B cell (primary cell): ENCODE results near the gene MROH2A. TPM values are rescaled to one million over a fixed set of nuclear protein-coding genes. Genes with fewer than 3 reads are reported as not detected.
"Not testable (repeated sequence)": the region's sequence is repeated elsewhere in the genome, so short reads cannot be mapped to it uniquely, and the experiment has no call there.

ENCODE experiments used
- ATAC-seq: fragments of 200-7000 bp; cut with Tn5 transposase; one replicate; pipeline ENCODE4 v1.10.0; 2021; ENCODE audit warnings: low read depth, mild to moderate bottlenecking, moderate number of reproducible peaks, moderate library complexity
- CTCF ChIA-PET: fragments of 350-600 bp; sonication (Branson Sonifier 250); formaldehyde crosslinking; loops from one replicate; lab custom pipeline; 2021; ENCODE audit warnings: antibody characterized with exemption, inconsistent platforms; lab: Charles Lee
- POLR2A ChIA-PET: fragments of 350-600 bp; sonication (Branson Sonifier 250); formaldehyde crosslinking; loops from one replicate; lab custom pipeline; 2021; ENCODE audit warnings: antibody characterized with exemption; lab: Charles Lee
- DNase-seq: peaks from one replicate; pipeline ENCODE4 v3.0.0; 2013
- H2AFZ ChIP-seq: 2 replicates; pipeline ENCODE4 v1.6.1; 2012; ENCODE audit warnings: mild to moderate bottlenecking, low read depth, low read length; ENCODE audit not compliant: insufficient read depth, poor library complexity, severe bottlenecking
- H3K27ac ChIP-seq, 2 donors: 1 replicate in 1 of 2; 2 replicates in 1 of 2; pipeline ENCODE4 v1.5.1; 2012 to 2013; ENCODE audit warnings: low read length in 2 of 2, mild to moderate bottlenecking in 2 of 2, moderate library complexity in 1 of 2
- H3K27me3 ChIP-seq, 4 experiments: fragments of 200-600 bp in 1 of 4; sonication (generic) in 1 of 4; replicated peaks in 1 of 4; 1 replicate in 2 of 4; 2 replicates in 2 of 4; pipeline versions ENCODE4 v1.6.1 to v1.7.0; 2013 to 2016; ENCODE audit warnings: low read length in 3 of 4, mild to moderate bottlenecking in 2 of 4, mixed read lengths in 1 of 4, moderate library complexity in 1 of 4; ENCODE audit not compliant: insufficient read depth in 4 of 4, control insufficient read depth in 3 of 4; ENCODE audit errors: control extremely low read depth in 1 of 4
- H3K36me3 ChIP-seq, 2 experiments: replicated peaks in 1 of 2; 1 replicate in 1 of 2; 2 replicates in 1 of 2; pipeline versions ENCODE4 v1.6.1 to v1.7.1; 2013; ENCODE audit warnings: low read length in 1 of 2; ENCODE audit not compliant: insufficient read depth in 2 of 2, control insufficient read depth in 1 of 2; ENCODE audit errors: control extremely low read depth in 1 of 2, extremely low read depth in 1 of 2
- H3K4me1 ChIP-seq, 2 donors: fragments of 200-600 bp in 1 of 2; sonication (generic) in 1 of 2; 1 replicate in 1 of 2; 2 replicates in 1 of 2; pipeline versions ENCODE4 v1.5.1 to v1.6.1; 2013 to 2017; ENCODE audit warnings: low read length in 2 of 2; ENCODE audit not compliant: control insufficient read depth in 2 of 2, insufficient read depth in 2 of 2
- H3K4me2 ChIP-seq: replicated peaks from 2 replicates; pipeline ENCODE3; 2012; ENCODE audit warnings: mild to moderate bottlenecking, low read depth, low read length; ENCODE audit not compliant: poor library complexity, severe bottlenecking
- H3K4me3 ChIP-seq, 5 experiments: fragments of 200-600 bp in 1 of 5; sonication (generic) in 1 of 5; 1 replicate in 3 of 5; 2 replicates in 2 of 5; pipeline versions ENCODE4 v1.5.1 to v1.7.0; 2011 to 2016; ENCODE audit warnings: low read length in 4 of 5, mild to moderate bottlenecking in 4 of 5, low read depth in 2 of 5, control low read depth in 1 of 5, moderate library complexity in 1 of 5; ENCODE audit not compliant: insufficient read depth in 1 of 5; ENCODE audit errors: control extremely low read depth in 1 of 5, extremely low read depth in 1 of 5
- H3K79me2 ChIP-seq: fragments of 200-600 bp; sonication (generic); one replicate; pipeline ENCODE4 v1.6.0; 2016; ENCODE audit warnings: low read length; ENCODE audit not compliant: control insufficient read depth, insufficient read depth
- H3K9ac ChIP-seq: fragments of 200-600 bp; sonication (generic); 2 replicates; pipeline ENCODE4 v1.6.1; 2017; ENCODE audit warnings: mild to moderate bottlenecking, low read length, moderate library complexity
- H3K9me3 ChIP-seq, 3 donors: one replicate each; pipeline versions ENCODE4 v1.6.1 to v1.7.1; 2013; ENCODE audit warnings: low read length in 2 of 3; ENCODE audit not compliant: control insufficient read depth in 2 of 3, insufficient read depth in 1 of 3; ENCODE audit errors: control extremely low read depth in 1 of 3
- H4K20me1 ChIP-seq: 2 replicates; pipeline ENCODE4 v1.6.0; 2012; ENCODE audit warnings: mild to moderate bottlenecking, low read length; ENCODE audit not compliant: insufficient read depth, control insufficient read depth, poor library complexity, severe bottlenecking
- H3K27ac Mint-ChIP-seq: one replicate; pipeline ENCODE4 v1.8.0; 2021; ENCODE audit warnings: mixed read lengths
- H3K27me3 Mint-ChIP-seq: one replicate; pipeline ENCODE4 v1.8.0; 2021; ENCODE audit warnings: mixed read lengths
- H3K4me1 Mint-ChIP-seq: one replicate; pipeline ENCODE4 v1.8.0; 2021; ENCODE audit warnings: mixed read lengths
- H3K4me3 Mint-ChIP-seq: one replicate; pipeline ENCODE4 v1.8.0; 2021; ENCODE audit warnings: mixed read lengths
- H3K9me3 Mint-ChIP-seq: one replicate; pipeline ENCODE4 v1.8.0; 2022; ENCODE audit warnings: mixed read lengths; ENCODE audit not compliant: insufficient read depth
- EZH2 ChIP-seq: IDR thresholded peaks from 2 replicates; pipeline ENCODE4 v1.6.1; 2012; ENCODE audit warnings: borderline replicate concordance, low read depth, mild to moderate bottlenecking, moderate library complexity, low read length; ENCODE audit not compliant: insufficient read depth, poor library complexity, severe bottlenecking
- WGBS: methylation state at CpG from one replicate; pipeline ENCODE4 v1.1.5; 2013; ENCODE audit warnings: missing lambda C conversion rate; ENCODE audit not compliant: insufficient coverage; 5-methylcytosine and 5-hydroxymethylcytosine counted together
- intact Hi-C: fragments of 100-400 bp; cut with micrococcal nuclease; formaldehyde crosslinking; loops from one replicate; pipeline ENCODE4 v1.10.0; 2022
- polyA plus RNA-seq: library from polyadenylated mRNA; depleted of rRNA; stranded (reverse); fragments of >200 nt; gene quantifications from 2 replicates; pipeline ENCODE4 v1.2.3, GENCODE V29; 2012
- total RNA-seq, 2 donors: library from RNA; stranded (reverse); fragments of 120-200 nt in 1 of 2; gene quantifications; 1 replicate in 1 of 2; 2 replicates in 1 of 2; pipeline versions ENCODE4 v1.2.3 to v1.2.4, GENCODE V29; 2013 to 2022
- TF ChIP-seq, protein P1 (sequence below): fragments of 200-600 bp; IDR thresholded peaks from one replicate; pipeline ENCODE4 v1.8.0; 2022; ENCODE audit warnings: antibody characterized with exemption, mild to moderate bottlenecking

Gene MROH2A
- total and polyA plus RNA-seq, 2 donors (not counting 1 experiment from before 2014, with no cell fraction given) = not detected

DNA sequence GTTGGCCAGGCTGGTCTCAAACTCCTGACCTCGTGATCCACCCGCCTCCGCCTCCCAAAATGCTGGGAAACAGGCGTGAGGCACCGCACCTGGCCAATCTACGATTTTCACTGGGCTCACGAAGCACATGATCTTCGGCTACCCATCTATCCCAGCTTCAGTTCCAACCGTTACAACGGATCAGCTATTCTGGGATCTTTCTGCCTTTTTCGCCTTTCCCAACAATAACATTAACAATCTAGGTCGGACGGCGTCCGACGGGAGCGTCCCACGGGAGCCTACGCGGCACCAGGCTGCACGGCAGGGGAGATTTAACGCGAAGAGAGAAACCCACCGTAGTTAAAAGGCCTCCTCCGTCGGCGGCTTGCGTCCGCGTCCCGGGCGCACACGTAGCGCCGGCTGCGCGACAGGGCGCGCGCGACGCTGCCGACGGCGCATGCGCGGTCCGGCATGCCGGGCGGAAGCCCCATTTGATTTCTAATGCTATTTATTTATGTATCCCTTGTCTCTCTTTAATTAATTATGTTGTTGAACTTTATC, 89.9 kb downstream of the MROH2A start, which contains the start of gene MSL3B:
Gene MSL3B (minus strand): TSS at position 394 of the 540 bp plus-strand sequence.
- H4K20me1 ChIP-seq = no peaks in the 10 kb centered on the region
- WGBS = 25% methylated on average over 35 of the region's 50 CpGs
- peak within 1 kb of the TSS; percentile 86 for H3K4me2 ChIP-seq
- H3K9me3 Mint-ChIP-seq = no peaks in the 10 kb centered on the region
- H3K27me3 Mint-ChIP-seq = peaks cover 11% of the 10 kb centered on the region
- H2AFZ ChIP-seq = peak within 1 kb of the TSS; percentile 96
- TF ChIP-seq EZH2 = no peak
- H3K9ac ChIP-seq = peak within 1 kb of the TSS; percentile 78
- ChIA-PET POLR2A (interaction anchor here (0.7 kb wide), 2 partner anchors 13 to 30 kb away, joined by 5 to 6 read pairs; no protein-coding TSS in a partner anchor), CTCF (no interaction called here)
- peak within 1 kb of the TSS; percentile 94 for H3K4me3 Mint-ChIP-seq
- intact Hi-C loops = loop anchor here (1.0 to 10.0 kb wide), 2 partner anchors 14 to 1177 kb away; partner anchors contain the start of gene HJURP
- H3K79me2 ChIP-seq = no peaks in the 10 kb centered on the region
- H3K27ac Mint-ChIP-seq = peak within 1 kb of the TSS; percentile 85
- peaks cover 1 to 20% (median 4%) of the 10 kb centered on the region in 3 donors for H3K9me3 ChIP-seq
- peaks cover 0 to 6% of the 10 kb centered on the region in 2 donors for H3K4me1 ChIP-seq
- peak within 1 kb of the TSS; percentile 25 to 61 for H3K27ac ChIP-seq
- DNase-seq (peak; percentile 80), ATAC-seq (peak; percentile 78)
- H3K4me1 Mint-ChIP-seq = peaks cover 15% of the 10 kb centered on the region
- H3K36me3 ChIP-seq = no peaks in the 10 kb centered on the region
- peak within 1 kb of the TSS; percentile 58 to 82 (median 63) for H3K4me3 ChIP-seq
- H3K27me3 ChIP-seq = peaks cover 0 to 4% (median under 1%) of the 10 kb centered on the region in 4 experiments

DNA sequence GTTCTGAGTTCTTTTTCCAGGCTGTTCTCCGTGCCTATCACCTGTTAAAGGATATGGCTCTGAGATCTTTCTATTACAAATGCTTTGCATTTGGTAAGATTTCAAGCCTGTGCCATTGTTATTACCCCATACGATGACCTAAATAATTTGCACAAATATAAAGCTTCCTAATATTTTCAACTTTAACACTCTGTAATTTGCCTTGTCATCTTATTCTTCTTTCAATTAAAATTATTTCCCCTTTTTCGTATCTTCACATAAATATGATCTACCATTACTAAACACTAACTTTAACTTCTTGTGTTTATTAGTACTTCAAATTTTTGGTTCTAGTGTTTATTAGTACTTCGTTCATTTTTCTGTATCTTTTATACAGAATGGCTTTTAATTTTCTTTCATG, 93.3 kb downstream of the MROH2A start:
- WGBS = 90% methylated on average over 2 of the region's 4 CpGs
- no peak overlapping the region for H3K27ac ChIP-seq
- DNase-seq (no peak), ATAC-seq (no peak)
- TF ChIP-seq, protein P1, sequence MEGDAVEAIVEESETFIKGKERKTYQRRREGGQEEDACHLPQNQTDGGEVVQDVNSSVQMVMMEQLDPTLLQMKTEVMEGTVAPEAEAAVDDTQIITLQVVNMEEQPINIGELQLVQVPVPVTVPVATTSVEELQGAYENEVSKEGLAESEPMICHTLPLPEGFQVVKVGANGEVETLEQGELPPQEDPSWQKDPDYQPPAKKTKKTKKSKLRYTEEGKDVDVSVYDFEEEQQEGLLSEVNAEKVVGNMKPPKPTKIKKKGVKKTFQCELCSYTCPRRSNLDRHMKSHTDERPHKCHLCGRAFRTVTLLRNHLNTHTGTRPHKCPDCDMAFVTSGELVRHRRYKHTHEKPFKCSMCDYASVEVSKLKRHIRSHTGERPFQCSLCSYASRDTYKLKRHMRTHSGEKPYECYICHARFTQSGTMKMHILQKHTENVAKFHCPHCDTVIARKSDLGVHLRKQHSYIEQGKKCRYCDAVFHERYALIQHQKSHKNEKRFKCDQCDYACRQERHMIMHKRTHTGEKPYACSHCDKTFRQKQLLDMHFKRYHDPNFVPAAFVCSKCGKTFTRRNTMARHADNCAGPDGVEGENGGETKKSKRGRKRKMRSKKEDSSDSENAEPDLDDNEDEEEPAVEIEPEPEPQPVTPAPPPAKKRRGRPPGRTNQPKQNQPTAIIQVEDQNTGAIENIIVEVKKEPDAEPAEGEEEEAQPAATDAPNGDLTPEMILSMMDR = no peak
- no peak for TF ChIP-seq EZH2
- intact Hi-C loops = no loop called here
- POLR2A ChIA-PET = no interaction called here
- H3K4me1 ChIP-seq = peaks cover 0 to 6% of the 10 kb centered on the region in 2 donors
- no peaks in the 10 kb centered on the region for H3K36me3 ChIP-seq
- CTCF ChIA-PET = no interaction called here
- H3K4me1 Mint-ChIP-seq = peaks cover 15% of the 10 kb centered on the region
- H3K27me3 ChIP-seq = peaks cover 0 to 7% (median 3%) of the 10 kb centered on the region in 4 experiments
- no peaks in the 10 kb centered on the region for H3K79me2 ChIP-seq
- H3K4me2 ChIP-seq = no peak overlapping the region
- H3K9ac ChIP-seq = no peak overlapping the region
- no peak overlapping the region for H3K4me3 ChIP-seq
- H3K27me3 Mint-ChIP-seq = peaks cover 31% of the 10 kb centered on the region
- H3K4me3 Mint-ChIP-seq = no peak overlapping the region
- no peak overlapping the region for H2AFZ ChIP-seq
- no peaks in the 10 kb centered on the region for H4K20me1 ChIP-seq
- no peak overlapping the region for H3K27ac Mint-ChIP-seq
- peaks cover 1 to 11% (median 4%) of the 10 kb centered on the region in 3 donors for H3K9me3 ChIP-seq
- H3K9me3 Mint-ChIP-seq = peaks cover 5% of the 10 kb centered on the region

DNA sequence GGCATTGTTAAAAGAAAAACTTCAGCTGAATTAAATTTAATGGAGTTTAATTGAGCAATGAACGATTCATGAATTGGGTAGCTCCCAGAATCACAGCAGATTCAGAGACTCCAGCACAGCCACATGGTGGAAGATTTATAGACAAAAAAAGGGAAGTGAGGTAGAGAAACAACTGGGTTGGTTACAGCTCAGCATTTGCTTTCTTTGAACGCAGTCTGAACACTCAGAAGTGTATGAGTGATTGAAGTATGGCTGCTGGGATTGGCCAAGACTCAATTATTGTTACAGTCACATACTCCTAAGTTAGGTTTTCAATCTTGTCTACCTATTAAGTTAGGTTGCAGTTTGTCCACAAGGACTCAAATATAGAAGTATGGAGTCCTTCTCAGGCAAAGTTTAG, 94.0 kb downstream of the MROH2A start:
- DNase-seq = peak; percentile 30
- H3K4me1 ChIP-seq, H3K27ac Mint-ChIP-seq, H3K4me3 ChIP-seq, H3K4me3 Mint-ChIP-seq, H3K4me2 ChIP-seq, H3K27ac ChIP-seq, H3K9me3 Mint-ChIP-seq, intact Hi-C loops, H3K9me3 ChIP-seq, H3K27me3 ChIP-seq, H3K9ac ChIP-seq, CTCF ChIA-PET, H3K36me3 ChIP-seq, H4K20me1 ChIP-seq, H2AFZ ChIP-seq, POLR2A ChIA-PET, H3K79me2 ChIP-seq: not testable (repeated sequence)
- peaks cover 13% of the 10 kb centered on the region for H3K4me1 Mint-ChIP-seq
- 0% methylated on average over 1 of the region's 2 CpGs for WGBS
- ATAC-seq = peak; percentile 51
- H3K27me3 Mint-ChIP-seq = peaks cover 33% of the 10 kb centered on the region
